Tibial nerve (tissue), 4 donors: ENCODE measurements around the gene ZNF416. TPM values are rescaled to one million over a fixed set of nuclear protein-coding genes. Genes with fewer than 3 reads are reported as not detected.

Experiments used
- DNase-seq, 2 donors: peaks; one replicate each; pipeline ENCODE4 v3.0.0-alpha.2; 2019; ENCODE audit warnings: low spot score in 2 of 2
- H3K27ac ChIP-seq, 4 donors: fragments of 200-600 bp; sonication (generic) in 3 of 4; one replicate each; pipeline ENCODE4 v1.5.1; 2017 to 2019; ENCODE audit warnings: mild to moderate bottlenecking in 1 of 4
- H3K27me3 ChIP-seq, 2 donors: fragments of 200-600 bp; sonication (generic) in 1 of 2; one replicate each; pipeline versions ENCODE4 v1.5.1 to v1.6.0; 2017 to 2019
- H3K36me3 ChIP-seq, 3 donors: fragments of 200-600 bp; sonication (generic); one replicate each; pipeline ENCODE4 v1.5.1; 2018 to 2019
- H3K4me1 ChIP-seq, 4 donors: fragments of 200-600 bp; sonication (generic) in 3 of 4; one replicate each; pipeline ENCODE4 v1.5.1; 2017 to 2019
- H3K4me3 ChIP-seq, 4 donors: fragments of 200-600 bp; sonication (generic) in 3 of 4; one replicate each; pipeline ENCODE4 v1.5.1; 2017 to 2019; ENCODE audit warnings: mild to moderate bottlenecking in 1 of 4, moderate library complexity in 1 of 4
- H3K9me3 ChIP-seq, 4 donors: fragments of 200-600 bp; sonication (generic) in 3 of 4; one replicate each; pipeline ENCODE4 v1.5.1; 2017 to 2019
- CTCF ChIP-seq, 5 experiments: fragments of 200-600 bp in 3 of 5; fragments of 450-650 bp in 2 of 5; sonication (generic) in 3 of 5; IDR thresholded peaks; one replicate each; pipeline ENCODE4 v1.5.1; 2016 to 2019; ENCODE audit warnings: antibody characterized with exemption in 5 of 5, mild to moderate bottlenecking in 3 of 5, moderate library complexity in 2 of 5
- EP300 ChIP-seq, 2 donors: sonication (generic); formaldehyde crosslinking; IDR thresholded peaks; one replicate each; pipeline ENCODE4 v1.6.1; 2017; ENCODE audit warnings: antibody characterized with exemption in 2 of 2, mild to moderate bottlenecking in 1 of 2
- POLR2A ChIP-seq, 2 donors: fragments of 450-650 bp; IDR thresholded peaks; one replicate each; pipeline ENCODE4 v1.6.1; 2017; ENCODE audit warnings: antibody characterized with exemption in 2 of 2, mild to moderate bottlenecking in 2 of 2, moderate library complexity in 2 of 2
- WGBS, 2 donors: methylation state at CpG; one replicate each; pipeline ENCODE4 v1.1.5; 2018; 5-methylcytosine and 5-hydroxymethylcytosine counted together
- total RNA-seq, 4 donors: library from RNA; depleted of rRNA; stranded (reverse); fragments of >200 nt; gene quantifications; one replicate each; pipeline ENCODE4 v1.1.0, GENCODE V29; 2016

ZNF416 gene
- total RNA-seq: 1 to 10 TPM; 2.4 to 6.0 (median 2.6) TPM

GRCh38 chr19:57578487-57579205, at the start of gene ZNF416:
Gene ZNF416 (minus strand): TSS chr19:57578911. CDS start chr19:57578704, 207 bp downstream.
- H3K27me3 ChIP-seq: no peaks in the 10 kb centered on the region
- H3K36me3 ChIP-seq: peaks cover 0 to 39% (median 28%) of the 10 kb centered on the region in 3 donors
- TF ChIP-seq POLR2A (IDR thresholded peaks at IDR 0.05) (no peak), EP300 (IDR thresholded peaks at IDR 0.05) (peak; percentile 56 to 77), CTCF (IDR thresholded peaks at IDR 0.05) (peak in 3 of 5 experiments; percentile 8 to 41 (median 23))
- H3K4me1 ChIP-seq: peaks cover 0 to 24% (median 10%) of the 10 kb centered on the region in 4 donors
- H3K27ac ChIP-seq: peak within 1 kb of the TSS in 3 of 4 donors; percentile 64 to 79 (median 72)
- peaks cover 0 to 52% (median 22%) of the 10 kb centered on the region in 4 donors for H3K9me3 ChIP-seq
- peak within 1 kb of the TSS; percentile 57 to 88 (median 81) for H3K4me3 ChIP-seq
- 1 to 3% methylated on average over 40 to 45 of the region's 62 CpGs for WGBS, 2 donors
- peak; percentile 91 to 98 for DNase-seq

- Histone ChIP-seq H3K27me3 (no peaks in the 10 kb centered on the region), H3K36me3 (peaks cover 7 to 76% (median 35%) of the 10 kb centered on the region in 3 donors), H3K9me3 (peaks cover 10 to 100% (median 73%) of the 10 kb centered on the region in 4 donors), H3K4me1 (no peaks in the 10 kb centered on the region), H3K27ac (no peak overlapping the region), H3K4me3 (no peak overlapping the region)
- no peak for DNase-seq
- TF ChIP-seq EP300 (IDR thresholded peaks at IDR 0.05) (no peak), CTCF (IDR thresholded peaks at IDR 0.05) (no peak), POLR2A (IDR thresholded peaks at IDR 0.05) (no peak)
Observed at GRCh38 chr19:57623091-57623490, 44.4 kb upstream of the ZNF416 start.

GRCh38 chr19:57620673-57621348, 42.1 kb upstream of the ZNF416 start:
- Histone ChIP-seq H3K9me3 (peaks cover 10 to 100% (median 81%) of the 10 kb centered on the region in 4 donors), H3K27me3 (no peaks in the 10 kb centered on the region), H3K36me3 (peaks cover 7 to 96% (median 50%) of the 10 kb centered on the region in 3 donors), H3K27ac (no peak overlapping the region), H3K4me3 (no peak overlapping the region), H3K4me1 (no peaks in the 10 kb centered on the region)
- DNase-seq: no peak
- TF ChIP-seq POLR2A (IDR thresholded peaks at IDR 0.05): no peak
- no peak for TF ChIP-seq EP300 (IDR thresholded peaks at IDR 0.05)
- TF ChIP-seq CTCF (IDR thresholded peaks at IDR 0.05): no peak
- WGBS, 2 donors: 98% methylated on average over 10 of the region's 10 CpGs

- H3K36me3 ChIP-seq: peaks cover 4 to 61% (median 44%) of the 10 kb centered on the region in 3 donors
- peaks cover 0 to 19% (median 7%) of the 10 kb centered on the region in 4 donors for H3K4me1 ChIP-seq
- peak overlapping the region in 2 of 4 donors; percentile 88 to 93 for H3K4me3 ChIP-seq
- no peak for DNase-seq
- H3K9me3 ChIP-seq: peaks cover 0 to 75% (median 47%) of the 10 kb centered on the region in 4 donors
- H3K27me3 ChIP-seq: no peaks in the 10 kb centered on the region
- no peak overlapping the region for H3K27ac ChIP-seq
- TF ChIP-seq EP300 (IDR thresholded peaks at IDR 0.05) (no peak), POLR2A (IDR thresholded peaks at IDR 0.05) (no peak), CTCF (IDR thresholded peaks at IDR 0.05) (no peak)
- 94 to 99% methylated on average over 3 of the region's 3 CpGs for WGBS, 2 donors
Observed at GRCh38 chr19:57615346-57615745, 36.6 kb upstream of the ZNF416 start.
